Breast epithelium (tissue), 4 donors: ENCODE results near the gene KLHL33. TPM values are rescaled to one million over a fixed set of nuclear protein-coding genes. Genes with fewer than 3 reads are reported as not detected.

Experiments used
- DNase-seq, 2 donors: peaks; one replicate each; pipeline ENCODE4 v3.0.0-alpha.2; 2019; ENCODE audit warnings: low spot score in 2 of 2
- H3K27ac ChIP-seq, 2 donors: fragments of 200-600 bp; sonication (generic) in 1 of 2; one replicate each; pipeline ENCODE4 v1.5.1; 2016 to 2019; ENCODE audit warnings: mild to moderate bottlenecking in 1 of 2
- H3K27me3 ChIP-seq, 2 donors: fragments of 200-600 bp; sonication (generic) in 1 of 2; one replicate each; pipeline versions ENCODE4 v1.5.1 to v1.6.0; 2017 to 2019; ENCODE audit warnings: control low read depth in 1 of 2, mild to moderate bottlenecking in 1 of 2
- H3K36me3 ChIP-seq: fragments of 200-600 bp; one replicate; pipeline ENCODE4 v1.5.1; 2019
- H3K4me1 ChIP-seq, 2 donors: fragments of 200-600 bp; sonication (generic); one replicate each; pipeline ENCODE4 v1.5.1; 2016 to 2019; ENCODE audit warnings: control low read depth in 1 of 2
- H3K4me3 ChIP-seq, 3 donors: fragments of 200-600 bp; sonication (generic); 1 replicate in 2 of 3; 2 replicates in 1 of 3; pipeline ENCODE4 v1.5.1; 2016 to 2019; ENCODE audit warnings: mild to moderate bottlenecking in 3 of 3, moderate library complexity in 2 of 3
- H3K9me3 ChIP-seq, 2 donors: fragments of 200-600 bp; sonication (generic) in 1 of 2; one replicate each; pipeline ENCODE4 v1.5.1; 2016 to 2019; ENCODE audit warnings: control low read depth in 1 of 2
- CTCF ChIP-seq, 3 donors: fragments of 450-650 bp; IDR thresholded peaks; one replicate each; pipeline ENCODE4 v1.5.1; 2016 to 2017; ENCODE audit warnings: antibody characterized with exemption in 3 of 3, mild to moderate bottlenecking in 3 of 3, moderate library complexity in 3 of 3
- POLR2A ChIP-seq: fragments of 450-650 bp; IDR thresholded peaks from one replicate; pipeline ENCODE4 v1.6.1; 2016; ENCODE audit warnings: antibody characterized with exemption, mild to moderate bottlenecking, moderate library complexity
- POLR2AphosphoS5 ChIP-seq, 3 donors: sonication (generic); formaldehyde crosslinking; IDR thresholded peaks; one replicate each; pipeline ENCODE4 v1.6.1; 2017; ENCODE audit warnings: antibody characterized with exemption in 3 of 3
- intact Hi-C: fragments of 100-400 bp; cut with DNase I; formaldehyde crosslinking; loops from one replicate; pipeline ENCODE4 v1.15.1; 2023; ENCODE audit warnings: low total_unique reads
- total RNA-seq, 3 donors: library from RNA; depleted of rRNA; stranded (reverse); fragments of >200 nt; gene quantifications; one replicate each; pipeline ENCODE4 v1.1.0, GENCODE V29; 2016

Gene KLHL33
- total RNA-seq, 3 donors from 2014 or later: 0.29 to 0.64 (median 0.33) TPM

DNA sequence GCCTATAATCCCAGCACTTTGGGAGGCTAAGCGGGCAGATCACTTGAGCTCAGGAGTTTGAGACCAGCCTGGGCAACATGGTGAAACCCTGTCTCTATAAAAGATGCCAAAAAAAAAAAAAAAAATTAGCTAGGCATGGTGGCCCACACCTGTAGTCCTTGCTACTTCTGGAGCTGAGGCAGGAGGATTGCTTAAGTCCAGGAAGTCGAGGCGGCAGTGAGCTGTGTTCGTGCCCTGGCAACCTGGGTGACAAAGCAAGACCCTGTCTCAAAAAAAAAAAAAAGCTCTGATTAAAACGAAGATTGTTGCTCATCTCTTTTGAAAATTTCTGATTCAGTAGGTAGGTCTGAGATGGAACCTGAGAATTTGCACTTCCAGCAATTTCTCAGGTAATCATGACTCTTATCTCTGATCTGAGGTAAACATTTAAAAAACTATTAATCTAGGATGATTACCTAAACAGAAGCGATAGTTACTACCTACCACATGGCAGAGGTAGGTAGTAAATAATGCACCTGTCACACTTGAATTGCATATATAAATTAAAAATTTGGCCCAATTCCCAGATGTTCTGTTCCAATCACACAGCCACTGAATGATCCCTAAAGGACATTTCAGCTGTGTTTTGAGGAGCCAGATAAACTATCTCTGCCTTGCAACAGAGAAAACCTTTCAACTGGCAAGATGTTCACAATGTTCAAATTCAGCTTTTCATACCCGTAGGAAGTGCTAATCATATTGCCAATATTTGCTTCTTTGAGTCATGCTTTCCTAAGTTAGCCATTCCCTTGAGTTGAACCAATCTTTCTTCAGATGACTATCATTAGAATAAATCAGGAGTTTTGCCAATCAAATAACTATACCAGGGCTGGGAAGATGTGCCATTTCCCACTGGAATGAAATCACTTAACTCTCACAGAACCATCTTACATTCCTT, 18.4 kb downstream of the KLHL33 start:
- DNase-seq: no peak
- H3K27ac ChIP-seq: no peak overlapping the region
- intact Hi-C loops: no loop called here
- no peaks in the 10 kb centered on the region for H3K27me3 ChIP-seq
- H3K4me3 ChIP-seq: no peak overlapping the region
- no peaks in the 10 kb centered on the region for H3K36me3 ChIP-seq
- no peak for TF ChIP-seq CTCF (IDR thresholded peaks at IDR 0.05)
- no peak for TF ChIP-seq POLR2AphosphoS5 (IDR thresholded peaks at IDR 0.05)
- no peak for TF ChIP-seq POLR2A
- no peaks in the 10 kb centered on the region for H3K9me3 ChIP-seq
- peaks cover 0 to 4% of the 10 kb centered on the region in 2 donors for H3K4me1 ChIP-seq

GRCh38 chr14:20416223-20416622, 19.7 kb downstream of the KLHL33 start:
- TF ChIP-seq POLR2AphosphoS5 (IDR thresholded peaks at IDR 0.05) (no peak), CTCF (IDR thresholded peaks at IDR 0.05) (no peak), POLR2A (no peak)
- intact Hi-C loops: no loop called here
- H3K27ac ChIP-seq: no peak overlapping the region
- H3K9me3 ChIP-seq: no peaks in the 10 kb centered on the region
- peaks cover 2 to 4% of the 10 kb centered on the region in 2 donors for H3K4me1 ChIP-seq
- no peaks in the 10 kb centered on the region for H3K36me3 ChIP-seq
- no peaks in the 10 kb centered on the region for H3K27me3 ChIP-seq
- H3K4me3 ChIP-seq: no peak overlapping the region
- no peak for DNase-seq

DNA sequence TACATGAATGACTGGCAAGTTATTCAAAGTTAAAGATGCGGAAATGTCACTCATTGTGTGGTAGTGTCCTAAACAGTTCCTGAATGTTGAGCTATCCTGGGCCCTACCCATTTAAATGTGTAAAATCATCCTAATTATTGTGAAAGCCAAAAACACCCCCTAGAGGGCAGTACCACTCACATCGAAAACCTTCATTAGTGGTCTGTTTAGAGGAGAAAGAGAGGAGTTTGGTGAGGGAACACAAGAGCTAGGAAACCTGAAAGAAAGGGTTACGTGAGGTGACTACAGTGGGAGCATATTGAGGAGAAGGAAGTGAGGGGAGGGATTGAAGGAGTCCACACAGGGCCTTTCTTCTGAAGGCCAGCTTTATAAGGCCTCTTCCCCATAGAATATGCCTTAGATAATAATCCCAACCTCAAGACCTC, 20.2 kb downstream of the KLHL33 start:
- Histone ChIP-seq H3K4me1 (peaks cover 2 to 4% of the 10 kb centered on the region in 2 donors), H3K27me3 (no peaks in the 10 kb centered on the region), H3K27ac (no peak overlapping the region), H3K4me3 (no peak overlapping the region), H3K36me3 (no peaks in the 10 kb centered on the region), H3K9me3 (no peaks in the 10 kb centered on the region)
- intact Hi-C loops: no loop called here
- no peak for TF ChIP-seq POLR2AphosphoS5 (IDR thresholded peaks at IDR 0.05)
- no peak for TF ChIP-seq POLR2A
- peak in 2 of 3 donors; percentile 25 to 50 for TF ChIP-seq CTCF (IDR thresholded peaks at IDR 0.05)
- DNase-seq: no peak

GRCh38 chr14:20413744-20414082, 22.3 kb downstream of the KLHL33 start:
- Histone ChIP-seq H3K9me3 (no peaks in the 10 kb centered on the region), H3K27me3 (no peaks in the 10 kb centered on the region), H3K27ac (peak overlapping the region; percentile 95 to 97), H3K4me1 (peaks cover 2 to 4% of the 10 kb centered on the region in 2 donors), H3K36me3 (no peaks in the 10 kb centered on the region), H3K4me3 (peak overlapping the region; percentile 79 to 86 (median 81))
- TF ChIP-seq POLR2A: no peak
- TF ChIP-seq CTCF (IDR thresholded peaks at IDR 0.05): no peak
- no peak for TF ChIP-seq POLR2AphosphoS5 (IDR thresholded peaks at IDR 0.05)
- DNase-seq: no peak
- intact Hi-C loops: loop anchor here (5.0 kb wide), 1 partner anchor 194 kb away; no protein-coding TSS in a partner anchor
